ENCODE results near the gene APBA1. TPM values are rescaled to one million over a fixed set of nuclear protein-coding genes. Genes with fewer than 3 reads are reported as not detected.

The APBA1 gene
- total RNA-seq, 1 donor from 2014 or later: 3.4 TPM

GRCh38 chr9:69421908-69422801 lies 250.0 kb downstream of the APBA1 start:
- Histone ChIP-seq H3K79me2 (ENCODE audit: low read depth) (no peaks in the 10 kb centered on the region), H3F3A (ENCODE audit: low read depth) (no peaks in the 10 kb centered on the region), H3K27ac (no peak overlapping the region), H2AFZ (replicated peaks) (peak overlapping the region; percentile 52), H3K36me3 (no peaks in the 10 kb centered on the region), H3K27me3 (no peaks in the 10 kb centered on the region), H3K4me1 (no peaks in the 10 kb centered on the region), H3K4me3 (no peak overlapping the region), H3K4me2 (no peak overlapping the region), H3K9ac (no peak overlapping the region), H4K20me1 (ENCODE audit: low read depth) (no peaks in the 10 kb centered on the region), H3K9me3 (ENCODE audit: low read depth) (no peaks in the 10 kb centered on the region)
- Mint-ChIP-seq H3K4me1 (peaks cover 3% of the 10 kb centered on the region), H3K36me3 (no peaks in the 10 kb centered on the region), H3K27ac (no peak overlapping the region), H3K4me3 (no peak overlapping the region), H3K27me3 (ENCODE audit: insufficient read depth, low read depth) (peaks cover 7% of the 10 kb centered on the region), H3K9me3 (peaks cover 17% of the 10 kb centered on the region)
- DNase-seq (ENCODE audit: low spot score): peak; percentile 86
- TF ChIP-seq EZH2 (IDR thresholded peaks at IDR 0.05) (no peak), CTCF (IDR thresholded peaks at IDR 0.05) (peak; percentile 79), EZH2phosphoT487 (IDR thresholded peaks at IDR 0.05) (no peak)

GRCh38 chr9:69420611-69421270 lies 251.4 kb downstream of the APBA1 start:
- Mint-ChIP-seq H3K4me3 (no peak overlapping the region), H3K36me3 (no peaks in the 10 kb centered on the region), H3K27me3 (ENCODE audit: insufficient read depth, low read depth) (peaks cover 2% of the 10 kb centered on the region), H3K4me1 (no peaks in the 10 kb centered on the region), H3K27ac (no peak overlapping the region), H3K9me3 (peaks cover 14% of the 10 kb centered on the region)
- DNase-seq (ENCODE audit: low spot score): no peak
- TF ChIP-seq CTCF (IDR thresholded peaks at IDR 0.05) (no peak), EZH2phosphoT487 (IDR thresholded peaks at IDR 0.05) (no peak), EZH2 (IDR thresholded peaks at IDR 0.05) (no peak)
- H3K9me3 ChIP-seq (ENCODE audit: low read depth): no peaks in the 10 kb centered on the region
- no peaks in the 10 kb centered on the region for H3K36me3 ChIP-seq
- no peaks in the 10 kb centered on the region for H4K20me1 ChIP-seq (ENCODE audit: low read depth)
- H3K27ac ChIP-seq: no peak overlapping the region
- no peaks in the 10 kb centered on the region for H3K79me2 ChIP-seq (ENCODE audit: low read depth)
- no peak overlapping the region for H3K4me3 ChIP-seq
- H3K4me2 ChIP-seq: no peak overlapping the region
- no peak overlapping the region for H3K9ac ChIP-seq
- no peaks in the 10 kb centered on the region for H3F3A ChIP-seq (ENCODE audit: low read depth)
- H2AFZ ChIP-seq (replicated peaks): no peak overlapping the region
- H3K27me3 ChIP-seq: no peaks in the 10 kb centered on the region
- no peaks in the 10 kb centered on the region for H3K4me1 ChIP-seq

GRCh38 chr9:69412741-69413150 lies 259.4 kb downstream of the APBA1 start:
- Histone ChIP-seq H3K9me3 (ENCODE audit: low read depth) (no peaks in the 10 kb centered on the region), H3K79me2 (ENCODE audit: low read depth) (no peaks in the 10 kb centered on the region), H3K4me3 (no peak overlapping the region), H3F3A (ENCODE audit: low read depth) (peaks cover 8% of the 10 kb centered on the region), H3K36me3 (no peaks in the 10 kb centered on the region), H2AFZ (replicated peaks) (peak overlapping the region; percentile 94), H3K27ac (no peak overlapping the region), H3K9ac (no peak overlapping the region), H3K4me1 (peaks cover 13% of the 10 kb centered on the region), H3K4me2 (peak overlapping the region; percentile 45), H3K27me3 (no peaks in the 10 kb centered on the region), H4K20me1 (ENCODE audit: low read depth) (no peaks in the 10 kb centered on the region)
- peak; percentile 84 for DNase-seq (ENCODE audit: low spot score)
- H3K4me3 Mint-ChIP-seq: no peak overlapping the region
- peaks cover 2% of the 10 kb centered on the region for H3K9me3 Mint-ChIP-seq
- H3K27ac Mint-ChIP-seq: no peak overlapping the region
- peaks cover 5% of the 10 kb centered on the region for H3K27me3 Mint-ChIP-seq (ENCODE audit: insufficient read depth, low read depth)
- peak; percentile 81 for TF ChIP-seq CTCF (IDR thresholded peaks at IDR 0.05)
- TF ChIP-seq EZH2phosphoT487 (IDR thresholded peaks at IDR 0.05): no peak
- peaks cover 7% of the 10 kb centered on the region for H3K4me1 Mint-ChIP-seq
- H3K36me3 Mint-ChIP-seq: no peaks in the 10 kb centered on the region

Data from neural progenitor cell (in vitro differentiated cells).